IMR-90 (cell line): Measurements from ENCODE around the gene DDT. TPM values are rescaled to one million over a fixed set of nuclear protein-coding genes. Genes with fewer than 3 reads are reported as not detected.

Experiments
- ATAC-seq: fragments of 200-7000 bp; cut with Tn5 transposase; 2 replicates; pipeline ENCODE4 v1.9.1; 2020; ENCODE audit warnings: low read depth, mild to moderate bottlenecking, moderate library complexity
- BruUV-seq: library from RNA; stranded (reverse); fragments of 400-500 nt; replicated peaks from 2 replicates; lab custom pipeline; 2021; lab: Mats Ljungman, UMichigan
- CTCF ChIA-PET: fragments of 300-600 bp; formaldehyde crosslinking; extraction: SDS; loops from one replicate; lab custom pipeline; 2021; ENCODE audit warnings: antibody characterized with exemption; lab: Yijun Ruan, JAX
- POLR2A ChIA-PET: fragments of 300-600 bp; sonication (Branson Sonifier 250); formaldehyde crosslinking; loops from one replicate; lab custom pipeline; 2022; ENCODE audit warnings: antibody characterized with exemption; ENCODE audit not compliant: unreplicated experiment; lab: Charles Lee
- DNase-seq: peaks from one replicate; pipeline ENCODE4 v3.0.0; 2013
- H2AFZ ChIP-seq: replicated peaks from 2 replicates; pipeline ENCODE3; 2013; ENCODE audit warnings: low read length, mild to moderate bottlenecking; ENCODE audit not compliant: poor library complexity
- H2AK5ac ChIP-seq: 2 replicates; pipeline ENCODE4 v1.6.1; 2013; ENCODE audit warnings: low read depth, low read length, inconsistent platforms
- H2AK9ac ChIP-seq: replicated peaks from 2 replicates; pipeline ENCODE3; 2013; ENCODE audit warnings: mild to moderate bottlenecking, low read depth, low read length, moderate library complexity; ENCODE audit not compliant: poor library complexity
- H2BK120ac ChIP-seq: 2 replicates; pipeline ENCODE4 v1.6.1; 2013; ENCODE audit warnings: low read depth, low read length, inconsistent platforms
- H2BK15ac ChIP-seq: 3 replicates; pipeline ENCODE4 v1.6.1; 2013; ENCODE audit warnings: low read depth, low read length, inconsistent platforms
- H2BK20ac ChIP-seq: 2 replicates; pipeline ENCODE4 v1.6.1; 2013; ENCODE audit warnings: low read depth, mild to moderate bottlenecking, inconsistent platforms, low read length, moderate library complexity
- H2BK5ac ChIP-seq: 2 replicates; pipeline ENCODE4 v1.6.1; 2013; ENCODE audit warnings: mild to moderate bottlenecking, low read depth, low read length, inconsistent platforms; ENCODE audit not compliant: poor library complexity, severe bottlenecking
- H3K14ac ChIP-seq: replicated peaks from 2 replicates; pipeline ENCODE4 v1.6.1; 2013; ENCODE audit warnings: low read depth, low read length, inconsistent platforms
- H3K18ac ChIP-seq: 2 replicates; pipeline ENCODE4 v1.6.1; 2013; ENCODE audit warnings: low read depth, low read length, control low read depth
- H3K23ac ChIP-seq: 2 replicates; pipeline ENCODE4 v1.6.1; 2013; ENCODE audit warnings: low read depth, low read length, inconsistent platforms
- H3K27ac ChIP-seq: 2 replicates; pipeline ENCODE4 v1.5.1; 2013; ENCODE audit warnings: mild to moderate bottlenecking, control low read depth, low read length; ENCODE audit not compliant: insufficient read depth
- H3K27me3 ChIP-seq: 2 replicates; pipeline ENCODE4 v1.6.1; 2013; ENCODE audit warnings: low read length; ENCODE audit not compliant: control insufficient read depth, insufficient read depth
- H3K36me3 ChIP-seq: 2 replicates; pipeline ENCODE4 v1.6.1; 2013; ENCODE audit warnings: low read length, mixed read lengths; ENCODE audit not compliant: control insufficient read depth, insufficient read depth
- H3K4ac ChIP-seq: 2 replicates; pipeline ENCODE4 v1.6.1; 2013; ENCODE audit warnings: low read depth, low read length, inconsistent platforms
- H3K4me1 ChIP-seq: 2 replicates; pipeline ENCODE4 v1.6.1; 2013; ENCODE audit warnings: low read length, mixed read lengths; ENCODE audit not compliant: control insufficient read depth, insufficient read depth
- H3K4me2 ChIP-seq: 2 replicates; pipeline ENCODE4 v1.6.1; 2013; ENCODE audit warnings: low read depth, mild to moderate bottlenecking, control low read depth, low read length, moderate library complexity
- H3K4me3 ChIP-seq: 2 replicates; pipeline ENCODE4 v1.5.1; 2013; ENCODE audit warnings: low read depth, mild to moderate bottlenecking, control low read depth, low read length, moderate library complexity; ENCODE audit not compliant: insufficient read depth
- H3K56ac ChIP-seq: 2 replicates; pipeline ENCODE4 v1.6.1; 2013; ENCODE audit warnings: low read length, inconsistent platforms; ENCODE audit not compliant: insufficient read depth; ENCODE audit errors: extremely low read depth
- H3K79me1 ChIP-seq, 2 experiments: 2 replicates each; pipeline ENCODE4 v1.6.1; 2013; ENCODE audit warnings: low read length in 2 of 2, inconsistent platforms in 1 of 2, low read depth in 1 of 2
- H3K9ac ChIP-seq: 2 replicates; pipeline ENCODE4 v1.6.1; 2013; ENCODE audit warnings: low read depth, low read length, control low read depth
- H3K9me1 ChIP-seq: 2 replicates; pipeline ENCODE4 v1.6.1; 2013; ENCODE audit warnings: low read length, inconsistent platforms; ENCODE audit not compliant: insufficient read depth
- H3K9me3 ChIP-seq: 2 replicates; pipeline ENCODE4 v1.6.1; 2013; ENCODE audit warnings: low read length; ENCODE audit not compliant: control insufficient read depth, insufficient read depth
- H4K20me1 ChIP-seq: 2 replicates; pipeline ENCODE4 v1.6.1; 2013; ENCODE audit warnings: low read length, inconsistent platforms; ENCODE audit not compliant: insufficient read depth
- H4K5ac ChIP-seq: 2 replicates; pipeline ENCODE4 v1.6.1; 2013; ENCODE audit warnings: mild to moderate bottlenecking, low read depth, low read length, control low read depth
- H4K8ac ChIP-seq, 2 experiments: 2 replicates each; pipeline ENCODE4 v1.6.1; 2013; ENCODE audit warnings: low read depth in 2 of 2, low read length in 2 of 2, control low read depth in 1 of 2, inconsistent platforms in 1 of 2
- H4K91ac ChIP-seq: 2 replicates; pipeline ENCODE4 v1.6.1; 2013; ENCODE audit warnings: low read depth, low read length, inconsistent platforms; ENCODE audit not compliant: insufficient read depth
- POLR2A ChIP-seq: IDR thresholded peaks from 2 replicates; pipeline ENCODE4 v1.6.1; 2012; ENCODE audit warnings: mild to moderate bottlenecking, low read depth, low read length
- WGBS, 2 experiments: methylation state at CpG; one replicate each; pipeline versions ENCODE4 v1.1.5 to v1.1.7; 2013; ENCODE audit warnings: missing lambda C conversion rate in 2 of 2; ENCODE audit not compliant: insufficient read length in 1 of 2; ENCODE audit errors: extremely low coverage in 2 of 2; 5-methylcytosine and 5-hydroxymethylcytosine counted together
- dilution Hi-C: fragments of 300-500 bp; cut with HindIII; formaldehyde crosslinking; loops from one replicate; pipeline ENCODE4 v1.14.3; 2018; ENCODE audit warnings: low sequenced_read_pairs; ENCODE audit not compliant: unreplicated experiment
- in situ Hi-C: fragments of 300-500 bp; cut with MboI; formaldehyde crosslinking; loops from 3 replicates; pipeline ENCODE4 v1.14.3; 2019; ENCODE audit warnings: low sequenced_read_pairs, inconsistent platforms, mixed read lengths
- intact Hi-C: fragments of 100-400 bp; cut with micrococcal nuclease; formaldehyde crosslinking; loops from 2 replicates; pipeline ENCODE4 v1.10.0; 2022
- polyA plus RNA-seq, 3 experiments: library from polyadenylated mRNA; depleted of rRNA; stranded (reverse); fragments of >200 nt; gene quantifications; 2 replicates each; pipeline ENCODE4 v1.2.3, GENCODE V29; 2012; ENCODE audit warnings: low replicate concordance in 1 of 3
- total RNA-seq: library from RNA; depleted of rRNA; stranded (reverse); fragments of >200 nt; gene quantifications from 2 replicates; pipeline ENCODE4 v1.2.3, GENCODE V29; 2012

Gene DDT
- total and polyA plus RNA-seq, 2 of the 4 experiments (the other 2 are of a cell fraction), result 54.8 to 151 TPM

DNA sequence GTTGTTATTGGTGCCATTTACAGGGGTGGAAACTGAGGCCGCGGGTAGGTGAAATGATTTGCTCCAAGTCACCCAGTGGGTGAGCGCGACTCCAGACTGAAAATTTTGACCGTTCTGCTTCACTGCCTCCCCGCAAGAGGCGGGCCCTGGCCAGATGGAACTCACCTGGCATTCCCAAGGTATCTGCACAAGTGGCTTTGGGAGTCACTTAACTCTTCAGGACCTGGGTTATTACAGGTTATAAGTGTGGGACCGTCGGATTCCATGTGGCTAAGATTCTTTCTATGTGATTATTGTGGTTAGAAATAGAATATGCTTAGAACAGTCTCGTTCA lies 37.5 kb upstream of the DDT start:
- H2AK5ac ChIP-seq, result no peak overlapping the region; the same call in 1 of the 2 replicates
- no peak for TF ChIP-seq POLR2A
- H3K9ac ChIP-seq, result peak overlapping the region; percentile 82
- dilution Hi-C loops, result no loop called here
- peaks cover 3% of the 10 kb centered on the region; the same call in 1 of the 2 replicates for H3K4me1 ChIP-seq
- DNase-seq (no peak), ATAC-seq (no peak; the same call in 1 of the 2 replicates)
- ChIA-PET POLR2A (no interaction called here), CTCF (no interaction called here)
- peak overlapping the region; percentile 99 for H2AFZ ChIP-seq
- peak overlapping the region; percentile 91 for H2AK9ac ChIP-seq
- no peak overlapping the region for H2BK5ac ChIP-seq
- H4K20me1 ChIP-seq, result peaks cover 4% of the 10 kb centered on the region; the same call in 1 of the 2 replicates
- 0 out of 2 replicates have a peak overlapping the region, but pooled peaks have one; percentile 5 for H3K18ac ChIP-seq
- in situ Hi-C loops, result no loop called here
- H4K91ac ChIP-seq, result peak overlapping the region; percentile 24; the same call in 1 of the 2 replicates
- peak overlapping the region; percentile 95 for H3K4me2 ChIP-seq
- peak overlapping the region; percentile 13 for H3K27ac ChIP-seq
- H2BK20ac ChIP-seq, result no peak overlapping the region
- H3K27me3 ChIP-seq, result no peaks in the 10 kb centered on the region; the same call in 1 of the 2 replicates
- peak overlapping the region; percentile 14; the same call in 1 of the 2 replicates for H3K14ac ChIP-seq
- peaks cover 16 to 40% of the 10 kb centered on the region in 2 experiments for H3K79me1 ChIP-seq
- no peak overlapping the region for H2BK15ac ChIP-seq
- H3K9me1 ChIP-seq, result peaks cover 3% of the 10 kb centered on the region; the same call in 1 of the 2 replicates
- H4K8ac ChIP-seq, result peak overlapping the region; percentile 65 to 72; a peak in 2 of 4 replicates
- H3K9me3 ChIP-seq, result no peaks in the 10 kb centered on the region
- H4K5ac ChIP-seq, result peak overlapping the region; percentile 9; the same call in 1 of the 2 replicates
- H2BK120ac ChIP-seq, result no peak overlapping the region
- H3K4ac ChIP-seq, result peak overlapping the region; percentile 72
- H3K4me3 ChIP-seq, result peak overlapping the region; percentile 52
- intact Hi-C loops, result loop anchor here (1.0 to 10.0 kb wide), 3 partner anchors 49 to 135 kb away; no protein-coding TSS in a partner anchor
- H3K56ac ChIP-seq, result no peak overlapping the region
- no TSS peak for BruUV-seq
- no peaks in the 10 kb centered on the region for H3K36me3 ChIP-seq
- H3K23ac ChIP-seq, result peak overlapping the region; percentile 64
- 10% methylated on average over 2 of the region's 10 CpGs; no CpG with 5 or more reads in 1 of the 2 experiments for WGBS, 2 experiments
